Ishikawa (cell line): ENCODE measurements around the gene MYEF2.

Source experiments
- RAD21 ChIP-seq: IDR thresholded peaks from 2 replicates; pipeline ENCODE4 v1.6.1; 2012; ENCODE audit warnings: low read depth
- TAF1 ChIP-seq: IDR thresholded peaks from 2 replicates; pipeline ENCODE4 v1.6.1; 2012; ENCODE audit warnings: low read depth, mild to moderate bottlenecking
- TCF12 ChIP-seq: IDR thresholded peaks from 2 replicates; pipeline ENCODE4 v1.6.1; 2012; ENCODE audit warnings: low read depth
- TF ChIP-seq, protein P1 (sequence below): IDR thresholded peaks from 2 replicates; pipeline ENCODE4 v1.6.1; 2012

DNA sequence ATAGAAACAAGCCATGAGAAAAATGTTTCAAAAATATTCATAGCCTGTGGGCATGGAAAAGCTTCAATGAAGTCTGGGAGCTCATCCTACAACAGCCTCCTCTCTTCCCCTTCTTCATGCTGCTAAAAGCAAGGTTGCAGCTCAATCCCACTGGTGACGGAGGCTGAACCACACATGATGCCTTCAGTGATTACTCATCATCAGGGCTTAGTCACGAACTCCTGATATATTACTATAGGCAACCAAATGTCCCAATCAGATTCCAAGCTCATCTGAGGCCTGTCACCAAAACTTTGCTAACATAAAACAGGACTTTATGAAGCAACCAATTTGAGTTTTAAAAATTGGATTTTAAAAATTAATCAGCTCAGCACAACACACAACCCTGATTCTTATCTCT is 81.3 kb downstream of the MYEF2 start:
- TF ChIP-seq RAD21: no peak
- TF ChIP-seq TAF1: no peak
- TF ChIP-seq, protein P1, sequence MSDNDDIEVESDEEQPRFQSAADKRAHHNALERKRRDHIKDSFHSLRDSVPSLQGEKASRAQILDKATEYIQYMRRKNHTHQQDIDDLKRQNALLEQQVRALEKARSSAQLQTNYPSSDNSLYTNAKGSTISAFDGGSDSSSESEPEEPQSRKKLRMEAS: no peak
- no peak for TF ChIP-seq TCF12
